Esophagus muscularis mucosa (tissue), 4 donors: ENCODE results near the gene KRT77.

Experiments
- EP300 ChIP-seq: sonication (generic); formaldehyde crosslinking; IDR thresholded peaks from one replicate; pipeline ENCODE4 v1.6.1; 2017; ENCODE audit warnings: antibody characterized with exemption
- POLR2A ChIP-seq: fragments of 450-650 bp; IDR thresholded peaks from one replicate; pipeline ENCODE4 v1.6.1; 2017; ENCODE audit warnings: antibody characterized with exemption, moderate library complexity, mild to moderate bottlenecking, low read depth
- POLR2AphosphoS5 ChIP-seq, 2 donors: sonication (generic); formaldehyde crosslinking; IDR thresholded peaks; one replicate each; pipeline ENCODE4 v1.6.1; 2017; ENCODE audit warnings: antibody characterized with exemption in 2 of 2
- TF ChIP-seq, protein P1 (sequence below), 3 experiments: fragments of 200-600 bp in 2 of 3; fragments of 450-650 bp in 1 of 3; sonication (generic) in 2 of 3; IDR thresholded peaks; one replicate each; pipeline ENCODE4 v1.5.1; 2017 to 2019; ENCODE audit warnings: antibody characterized with exemption in 3 of 3, mild to moderate bottlenecking in 2 of 3, moderate library complexity in 1 of 3

DNA sequence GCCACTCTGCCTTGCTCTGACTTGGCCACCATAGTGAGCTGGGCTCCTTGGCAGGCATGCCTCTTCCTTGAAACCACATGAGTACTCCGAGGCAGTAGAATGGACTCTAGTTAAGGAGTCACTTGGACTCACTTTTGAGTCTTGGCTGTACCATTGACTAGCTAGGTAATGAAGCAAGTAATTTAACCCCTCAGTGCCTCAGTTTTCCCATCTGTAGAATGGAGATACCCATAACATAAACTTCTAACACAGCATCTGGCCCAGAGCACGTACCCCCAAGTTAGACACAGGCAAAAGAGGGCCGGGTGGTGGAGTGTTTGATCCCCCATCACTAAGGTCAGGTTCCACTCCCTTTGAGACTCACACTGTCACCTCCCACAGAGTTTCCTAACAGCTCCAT is 8.3 kb downstream of the KRT77 start:
- TF ChIP-seq POLR2A (no peak), EP300 (no peak), POLR2AphosphoS5 (IDR thresholded peaks at IDR 0.05) (no peak)
- TF ChIP-seq, protein P1, sequence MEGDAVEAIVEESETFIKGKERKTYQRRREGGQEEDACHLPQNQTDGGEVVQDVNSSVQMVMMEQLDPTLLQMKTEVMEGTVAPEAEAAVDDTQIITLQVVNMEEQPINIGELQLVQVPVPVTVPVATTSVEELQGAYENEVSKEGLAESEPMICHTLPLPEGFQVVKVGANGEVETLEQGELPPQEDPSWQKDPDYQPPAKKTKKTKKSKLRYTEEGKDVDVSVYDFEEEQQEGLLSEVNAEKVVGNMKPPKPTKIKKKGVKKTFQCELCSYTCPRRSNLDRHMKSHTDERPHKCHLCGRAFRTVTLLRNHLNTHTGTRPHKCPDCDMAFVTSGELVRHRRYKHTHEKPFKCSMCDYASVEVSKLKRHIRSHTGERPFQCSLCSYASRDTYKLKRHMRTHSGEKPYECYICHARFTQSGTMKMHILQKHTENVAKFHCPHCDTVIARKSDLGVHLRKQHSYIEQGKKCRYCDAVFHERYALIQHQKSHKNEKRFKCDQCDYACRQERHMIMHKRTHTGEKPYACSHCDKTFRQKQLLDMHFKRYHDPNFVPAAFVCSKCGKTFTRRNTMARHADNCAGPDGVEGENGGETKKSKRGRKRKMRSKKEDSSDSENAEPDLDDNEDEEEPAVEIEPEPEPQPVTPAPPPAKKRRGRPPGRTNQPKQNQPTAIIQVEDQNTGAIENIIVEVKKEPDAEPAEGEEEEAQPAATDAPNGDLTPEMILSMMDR (IDR thresholded peaks at IDR 0.05) = no peak
